ENCODE data around the gene TIAM1.

TIAM1 gene

DNA sequence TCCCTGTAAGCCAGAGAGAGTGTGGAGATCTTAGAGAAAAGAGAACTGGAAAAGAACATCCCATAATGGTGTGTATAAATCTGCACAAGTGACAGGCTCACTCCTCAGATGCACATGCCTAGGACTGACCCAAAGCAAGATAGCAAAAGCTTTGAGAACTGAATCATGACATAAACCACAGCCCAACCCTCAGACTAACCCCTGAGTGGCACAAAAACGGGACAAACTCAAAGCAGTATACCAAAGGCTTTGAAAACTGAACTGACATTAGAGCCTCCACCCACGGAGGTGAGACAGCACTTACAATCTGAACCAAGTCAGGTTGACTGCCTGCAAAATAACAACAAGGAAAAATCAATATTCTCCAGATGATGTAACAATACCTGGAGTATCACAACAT lies 70.8 kb downstream of the TIAM1 start:
- TF ChIP-seq, protein P1, sequence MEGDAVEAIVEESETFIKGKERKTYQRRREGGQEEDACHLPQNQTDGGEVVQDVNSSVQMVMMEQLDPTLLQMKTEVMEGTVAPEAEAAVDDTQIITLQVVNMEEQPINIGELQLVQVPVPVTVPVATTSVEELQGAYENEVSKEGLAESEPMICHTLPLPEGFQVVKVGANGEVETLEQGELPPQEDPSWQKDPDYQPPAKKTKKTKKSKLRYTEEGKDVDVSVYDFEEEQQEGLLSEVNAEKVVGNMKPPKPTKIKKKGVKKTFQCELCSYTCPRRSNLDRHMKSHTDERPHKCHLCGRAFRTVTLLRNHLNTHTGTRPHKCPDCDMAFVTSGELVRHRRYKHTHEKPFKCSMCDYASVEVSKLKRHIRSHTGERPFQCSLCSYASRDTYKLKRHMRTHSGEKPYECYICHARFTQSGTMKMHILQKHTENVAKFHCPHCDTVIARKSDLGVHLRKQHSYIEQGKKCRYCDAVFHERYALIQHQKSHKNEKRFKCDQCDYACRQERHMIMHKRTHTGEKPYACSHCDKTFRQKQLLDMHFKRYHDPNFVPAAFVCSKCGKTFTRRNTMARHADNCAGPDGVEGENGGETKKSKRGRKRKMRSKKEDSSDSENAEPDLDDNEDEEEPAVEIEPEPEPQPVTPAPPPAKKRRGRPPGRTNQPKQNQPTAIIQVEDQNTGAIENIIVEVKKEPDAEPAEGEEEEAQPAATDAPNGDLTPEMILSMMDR (IDR thresholded peaks at IDR 0.05), result no peak

GRCh38 chr21:31268090-31268489 lies 76.0 kb downstream of the TIAM1 start:
- TF ChIP-seq, protein P1 (IDR thresholded peaks at IDR 0.05), result no peak

DNA sequence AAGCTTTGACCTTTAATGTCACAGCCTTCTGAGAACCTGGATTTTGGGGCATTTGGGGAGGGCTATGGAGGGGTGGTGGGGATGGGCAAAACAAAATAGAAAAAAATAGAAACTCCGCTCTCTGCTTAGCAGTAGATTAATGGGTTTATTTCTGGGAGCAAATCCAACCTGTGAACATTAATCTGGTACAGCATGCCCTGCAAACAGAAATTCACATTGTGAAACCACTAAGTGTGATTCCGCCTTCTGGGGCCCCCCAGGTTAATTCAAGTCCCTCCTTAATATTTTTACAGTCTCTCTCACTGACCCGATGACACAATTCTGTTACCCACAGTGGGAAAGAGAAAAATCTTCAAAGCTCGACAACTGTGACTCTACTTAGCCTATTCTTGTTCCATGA lies 76.4 kb downstream of the TIAM1 start:
- TF ChIP-seq, protein P1 (IDR thresholded peaks at IDR 0.05), result no peak

GRCh38 chr21:31266241-31266640 lies 77.8 kb downstream of the TIAM1 start:
- TF ChIP-seq, protein P1 (IDR thresholded peaks at IDR 0.05), result no peak

DNA sequence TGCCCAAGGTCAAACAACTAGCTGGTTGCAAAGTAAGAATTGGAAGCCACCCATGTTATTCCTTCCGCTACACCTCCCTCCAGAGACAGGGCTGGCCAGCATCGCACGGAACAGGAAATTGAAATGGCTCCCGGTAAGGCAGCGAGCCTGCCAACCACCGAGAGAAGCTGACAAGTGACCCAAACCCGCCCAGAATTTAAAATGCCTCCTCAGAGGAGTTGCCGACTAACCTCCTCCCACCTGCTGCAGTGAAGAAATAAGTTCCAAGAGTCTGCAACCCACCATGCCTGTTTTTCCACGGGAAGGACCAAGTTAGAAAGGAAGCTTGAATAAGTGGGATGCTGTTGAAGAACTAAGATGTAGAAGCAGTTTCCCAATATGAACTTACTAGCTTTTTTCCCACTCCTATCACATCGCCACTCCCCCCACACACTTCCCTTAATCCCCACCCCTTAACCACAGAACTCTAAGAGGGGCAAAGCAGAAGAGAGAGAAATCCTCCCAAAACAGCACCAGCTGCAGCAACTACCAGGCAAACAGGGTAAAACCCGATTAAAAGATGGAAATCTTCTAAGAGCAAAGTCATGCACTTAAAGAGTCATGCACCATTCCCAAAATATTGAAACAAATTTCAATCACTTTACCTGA lies 78.6 kb downstream of the TIAM1 start:
- TF ChIP-seq, protein P1 (IDR thresholded peaks at IDR 0.05), result no peak

DNA sequence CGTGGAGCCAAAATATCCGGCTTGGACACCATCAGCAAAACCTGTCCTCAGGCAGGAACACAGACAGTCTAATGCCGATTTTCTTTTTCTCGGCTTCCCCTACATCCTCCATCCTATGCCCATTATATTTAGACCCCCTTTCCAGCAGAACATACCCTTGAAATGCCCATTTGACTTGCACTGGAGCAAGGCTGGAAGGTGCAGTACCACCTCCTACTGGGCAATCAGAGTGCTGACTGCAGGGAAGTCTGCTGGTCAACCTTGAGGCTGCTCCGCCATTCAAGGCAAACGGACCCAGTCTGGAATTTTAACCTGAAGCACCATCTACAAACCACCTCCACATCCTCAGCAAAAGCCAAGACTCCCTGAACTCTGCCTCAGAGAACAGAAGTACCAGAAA lies 79.5 kb downstream of the TIAM1 start:
- TF ChIP-seq, protein P1 (IDR thresholded peaks at IDR 0.05), result no peak

DNA sequence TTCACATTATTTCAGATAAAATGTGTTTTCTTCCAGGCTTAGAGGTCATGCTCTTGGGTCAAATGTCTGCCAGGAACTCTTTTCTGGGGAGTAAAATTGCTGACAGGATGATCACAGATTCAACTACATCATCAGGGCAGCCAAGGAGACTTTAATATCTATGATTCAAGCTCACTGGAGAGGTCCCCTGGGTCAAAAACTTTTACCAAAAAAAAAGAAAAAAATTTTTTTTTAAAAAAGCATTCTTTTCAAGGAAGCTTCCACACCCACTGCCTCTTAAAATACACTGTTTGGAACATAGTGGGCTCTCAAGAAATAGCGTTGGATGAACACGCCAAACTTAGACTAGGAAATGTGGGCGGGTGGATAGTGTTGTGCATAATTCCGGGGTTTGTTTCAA lies 81.3 kb downstream of the TIAM1 start:
- TF ChIP-seq, protein P1 (IDR thresholded peaks at IDR 0.05), result no peak

GRCh38 chr21:31261759-31262158 lies 82.3 kb downstream of the TIAM1 start:
- TF ChIP-seq, protein P1 (IDR thresholded peaks at IDR 0.05), result no peak

All from LNCAP (cell line).